ENCODE results near the gene RNF19B.

DNA sequence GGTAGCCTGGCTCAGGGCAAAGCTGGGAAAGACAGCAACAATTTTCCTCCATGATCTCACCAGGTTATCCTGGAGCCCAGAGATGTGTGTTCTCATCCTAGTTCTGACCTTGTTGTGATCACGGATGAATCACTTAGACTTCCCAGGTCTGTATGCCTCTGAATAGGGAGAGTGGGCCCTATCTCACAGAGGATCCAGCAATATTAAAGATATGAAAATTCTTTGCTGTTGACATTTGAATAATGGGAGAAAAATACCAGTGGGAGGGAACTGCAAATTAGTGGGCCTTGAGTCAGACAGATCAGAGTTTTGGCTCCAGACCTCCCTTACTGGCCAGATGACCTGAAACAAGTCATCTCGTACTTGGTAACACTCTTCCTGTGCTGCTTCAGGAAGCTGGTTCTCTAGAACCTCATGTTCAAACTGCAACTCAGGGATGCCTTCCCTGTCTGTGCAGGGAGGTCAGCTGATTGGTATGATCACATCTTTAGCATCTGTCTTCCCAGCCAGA is 32.8 kb upstream of the RNF19B start:
- TF ChIP-seq CTCF (IDR thresholded peaks at IDR 0.05) (no peak), POLR2A (IDR thresholded peaks at IDR 0.05) (no peak)
